ENCODE data around the gene TARBP1. TPM values are rescaled to one million over a fixed set of nuclear protein-coding genes. Genes with fewer than 3 reads are reported as not detected.

The TARBP1 gene
- total RNA-seq, 3 donors from 2014 or later (not counting 1 experiment from before 2014, with no cell fraction given): 29.0 to 37.5 (median 32.2) TPM

DNA sequence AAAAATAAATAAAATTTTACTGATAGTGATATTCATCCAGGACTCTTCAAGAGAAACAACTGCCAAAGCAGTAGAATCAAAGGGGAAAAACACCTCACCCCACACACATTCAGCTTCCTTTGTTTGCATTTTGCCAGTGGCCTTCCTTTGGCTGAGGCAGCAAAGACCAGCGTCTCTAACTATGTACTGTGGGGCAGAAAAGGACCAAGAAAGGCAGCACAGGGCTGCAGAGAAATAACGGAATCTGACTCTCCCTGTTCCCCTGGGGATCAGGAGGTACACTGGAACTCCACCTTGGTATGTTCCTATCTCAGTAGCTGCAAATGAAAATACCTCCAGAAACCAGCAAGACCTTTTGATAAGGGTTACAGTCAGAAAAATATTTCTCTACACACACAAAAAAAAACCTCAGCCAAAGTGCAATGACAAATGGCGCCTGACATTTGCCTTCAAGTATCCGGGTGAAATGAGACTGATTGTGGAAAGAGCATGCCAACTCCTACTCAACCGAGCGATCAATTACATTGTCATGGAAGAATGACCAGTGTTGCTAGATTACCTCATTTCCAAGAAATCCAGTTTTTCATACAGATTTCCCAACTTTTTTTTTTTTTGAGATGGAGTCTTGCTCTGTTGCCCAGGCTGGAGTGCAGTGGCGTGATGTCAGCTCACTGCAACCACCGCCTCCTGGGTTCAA, 50.9 kb downstream of the TARBP1 start:
- Histone ChIP-seq H3K27ac (ENCODE audit: low read length) (no peak overlapping the region), H3K36me3 (ENCODE audit: control insufficient read depth, insufficient read depth, low read length) (peaks cover 38% of the 10 kb centered on the region), H3K4me1 (ENCODE audit: control insufficient read depth, insufficient read depth, low read length) (no peaks in the 10 kb centered on the region), H3K4me3 (ENCODE audit: low read length) (no peak overlapping the region), H3K27me3 (ENCODE audit: control insufficient read depth, insufficient read depth, low read length) (no peaks in the 10 kb centered on the region), H3K9me3 (ENCODE audit: control insufficient read depth, insufficient read depth, low read length) (no peaks in the 10 kb centered on the region)
- H3K4me3 Mint-ChIP-seq: no peak overlapping the region
- H3K36me3 Mint-ChIP-seq: peaks cover 7% of the 10 kb centered on the region
- intact Hi-C loops (cut with micrococcal nuclease): no loop called here
- 89% methylated on average over 8 of the region's 8 CpGs for WGBS (ENCODE audit: insufficient coverage)
- no peaks in the 10 kb centered on the region for H3K4me1 Mint-ChIP-seq
- DNase-seq (no peak), ATAC-seq (no peak)
- H3K27ac Mint-ChIP-seq: no peak overlapping the region
- TF ChIP-seq, protein P1, sequence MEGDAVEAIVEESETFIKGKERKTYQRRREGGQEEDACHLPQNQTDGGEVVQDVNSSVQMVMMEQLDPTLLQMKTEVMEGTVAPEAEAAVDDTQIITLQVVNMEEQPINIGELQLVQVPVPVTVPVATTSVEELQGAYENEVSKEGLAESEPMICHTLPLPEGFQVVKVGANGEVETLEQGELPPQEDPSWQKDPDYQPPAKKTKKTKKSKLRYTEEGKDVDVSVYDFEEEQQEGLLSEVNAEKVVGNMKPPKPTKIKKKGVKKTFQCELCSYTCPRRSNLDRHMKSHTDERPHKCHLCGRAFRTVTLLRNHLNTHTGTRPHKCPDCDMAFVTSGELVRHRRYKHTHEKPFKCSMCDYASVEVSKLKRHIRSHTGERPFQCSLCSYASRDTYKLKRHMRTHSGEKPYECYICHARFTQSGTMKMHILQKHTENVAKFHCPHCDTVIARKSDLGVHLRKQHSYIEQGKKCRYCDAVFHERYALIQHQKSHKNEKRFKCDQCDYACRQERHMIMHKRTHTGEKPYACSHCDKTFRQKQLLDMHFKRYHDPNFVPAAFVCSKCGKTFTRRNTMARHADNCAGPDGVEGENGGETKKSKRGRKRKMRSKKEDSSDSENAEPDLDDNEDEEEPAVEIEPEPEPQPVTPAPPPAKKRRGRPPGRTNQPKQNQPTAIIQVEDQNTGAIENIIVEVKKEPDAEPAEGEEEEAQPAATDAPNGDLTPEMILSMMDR (IDR thresholded peaks at IDR 0.05): no peak
- H3K9me3 Mint-ChIP-seq: no peaks in the 10 kb centered on the region
- no peaks in the 10 kb centered on the region for H3K27me3 Mint-ChIP-seq (ENCODE audit: low read depth in 2 of 2)

DNA sequence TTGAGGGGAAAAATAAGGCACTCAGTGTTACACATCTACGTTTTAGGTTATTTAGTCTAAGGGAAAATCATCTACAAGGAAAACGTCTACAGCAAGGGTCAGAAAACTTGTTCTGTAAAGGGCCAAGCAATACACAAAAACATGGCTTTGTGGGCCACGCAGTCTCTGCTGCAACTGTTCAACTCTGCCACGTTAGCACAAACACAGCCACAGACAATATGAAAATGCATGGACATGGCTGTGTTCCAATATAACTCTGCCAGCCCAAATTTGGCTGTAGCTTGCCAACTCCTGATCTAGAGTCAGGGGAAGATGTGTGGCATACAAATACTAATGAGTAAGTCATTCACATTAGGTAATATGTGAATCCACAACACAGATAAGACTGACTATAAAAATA, 65.0 kb downstream of the TARBP1 start:
- no peaks in the 10 kb centered on the region for H3K27me3 ChIP-seq (ENCODE audit: control insufficient read depth, insufficient read depth, low read length)
- no peak overlapping the region for H3K27ac ChIP-seq (ENCODE audit: low read length)
- H3K4me1 ChIP-seq (ENCODE audit: control insufficient read depth, insufficient read depth, low read length): no peaks in the 10 kb centered on the region
- Mint-ChIP-seq H3K4me3 (no peak overlapping the region), H3K4me1 (no peaks in the 10 kb centered on the region), H3K9me3 (no peaks in the 10 kb centered on the region), H3K36me3 (peaks cover 6% of the 10 kb centered on the region), H3K27ac (no peak overlapping the region), H3K27me3 (ENCODE audit: low read depth in 2 of 2) (no peaks in the 10 kb centered on the region)
- no peaks in the 10 kb centered on the region for H3K9me3 ChIP-seq (ENCODE audit: control insufficient read depth, insufficient read depth, low read length)
- peaks cover 31% of the 10 kb centered on the region for H3K36me3 ChIP-seq (ENCODE audit: control insufficient read depth, insufficient read depth, low read length)
- 93% methylated on average over 4 of the region's 4 CpGs for WGBS (ENCODE audit: insufficient coverage)
- intact Hi-C loops (cut with micrococcal nuclease): no loop called here
- TF ChIP-seq, protein P1 (IDR thresholded peaks at IDR 0.05): no peak
- ATAC-seq: no peak
- no peak overlapping the region for H3K4me3 ChIP-seq (ENCODE audit: low read length)
- no peak for DNase-seq

DNA sequence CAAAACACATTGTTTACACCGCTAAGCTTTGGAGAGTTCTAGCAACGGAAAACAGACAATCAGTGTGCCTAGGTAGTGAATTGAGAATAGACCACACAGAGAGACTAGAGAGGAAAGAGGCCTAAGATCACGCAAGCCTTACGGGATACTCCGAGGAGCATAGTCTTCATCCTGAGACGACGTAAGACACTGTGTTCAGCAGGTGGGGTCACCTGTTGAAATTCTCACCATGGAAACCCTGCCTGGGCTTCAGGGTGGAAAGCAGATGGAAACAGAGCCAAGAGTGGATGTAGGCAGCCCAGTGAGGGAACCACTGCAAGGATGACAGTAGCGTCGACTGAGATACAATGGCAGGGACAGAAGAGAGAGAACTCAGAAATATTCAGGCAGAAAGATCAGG, 65.5 kb downstream of the TARBP1 start:
- 98% methylated on average over 9 of the region's 9 CpGs for WGBS (ENCODE audit: insufficient coverage)
- peaks cover 6% of the 10 kb centered on the region for H3K36me3 Mint-ChIP-seq
- no peak overlapping the region for H3K27ac Mint-ChIP-seq
- H3K9me3 Mint-ChIP-seq: no peaks in the 10 kb centered on the region
- no peak overlapping the region for H3K27ac ChIP-seq (ENCODE audit: low read length)
- DNase-seq (no peak), ATAC-seq (no peak)
- H3K4me3 ChIP-seq (ENCODE audit: low read length): no peak overlapping the region
- H3K27me3 Mint-ChIP-seq (ENCODE audit: low read depth in 2 of 2): no peaks in the 10 kb centered on the region
- H3K36me3 ChIP-seq (ENCODE audit: control insufficient read depth, insufficient read depth, low read length): peaks cover 35% of the 10 kb centered on the region
- H3K4me1 ChIP-seq (ENCODE audit: control insufficient read depth, insufficient read depth, low read length): no peaks in the 10 kb centered on the region
- TF ChIP-seq, protein P1 (IDR thresholded peaks at IDR 0.05): no peak
- no peaks in the 10 kb centered on the region for H3K27me3 ChIP-seq (ENCODE audit: control insufficient read depth, insufficient read depth, low read length)
- intact Hi-C loops (cut with micrococcal nuclease): no loop called here
- no peak overlapping the region for H3K4me3 Mint-ChIP-seq
- no peaks in the 10 kb centered on the region for H3K4me1 Mint-ChIP-seq
- no peaks in the 10 kb centered on the region for H3K9me3 ChIP-seq (ENCODE audit: control insufficient read depth, insufficient read depth, low read length)

DNA sequence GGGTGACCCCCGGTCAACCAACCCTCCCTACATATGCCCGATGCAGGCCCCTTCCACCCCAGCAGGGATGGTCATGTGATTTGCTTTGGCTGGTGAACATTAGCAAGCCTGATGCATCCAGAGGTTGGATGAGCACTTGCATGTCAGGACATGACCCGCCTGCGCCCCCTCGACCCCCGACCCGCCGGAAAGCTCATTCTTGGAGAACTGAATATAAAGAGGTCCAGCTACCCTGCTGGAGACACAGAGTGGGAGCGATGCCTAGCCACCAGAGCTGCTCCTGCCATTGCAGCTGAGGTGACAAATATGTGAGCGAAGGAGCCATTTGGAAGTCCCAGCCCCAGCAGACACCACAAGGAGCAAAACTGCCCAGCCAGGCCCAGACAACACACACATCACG, 66.1 kb downstream of the TARBP1 start:
- no peaks in the 10 kb centered on the region for H3K9me3 Mint-ChIP-seq
- TF ChIP-seq, protein P1 (IDR thresholded peaks at IDR 0.05): no peak
- H3K4me3 Mint-ChIP-seq: no peak overlapping the region
- Histone ChIP-seq H3K4me3 (ENCODE audit: low read length) (no peak overlapping the region), H3K27me3 (ENCODE audit: control insufficient read depth, insufficient read depth, low read length) (no peaks in the 10 kb centered on the region), H3K36me3 (ENCODE audit: control insufficient read depth, insufficient read depth, low read length) (peaks cover 34% of the 10 kb centered on the region), H3K9me3 (ENCODE audit: control insufficient read depth, insufficient read depth, low read length) (no peaks in the 10 kb centered on the region), H3K4me1 (ENCODE audit: control insufficient read depth, insufficient read depth, low read length) (no peaks in the 10 kb centered on the region), H3K27ac (ENCODE audit: low read length) (no peak overlapping the region)
- DNase-seq (no peak), ATAC-seq (no peak)
- intact Hi-C loops (cut with micrococcal nuclease): no loop called here
- 97% methylated on average over 11 of the region's 11 CpGs for WGBS (ENCODE audit: insufficient coverage)
- peaks cover 6% of the 10 kb centered on the region for H3K36me3 Mint-ChIP-seq
- no peaks in the 10 kb centered on the region for H3K27me3 Mint-ChIP-seq (ENCODE audit: low read depth in 2 of 2)
- H3K4me1 Mint-ChIP-seq: no peaks in the 10 kb centered on the region
- H3K27ac Mint-ChIP-seq: no peak overlapping the region
